ENCODE results near the gene HNRNPH2. TPM values are rescaled to one million over a fixed set of nuclear protein-coding genes. Genes with fewer than 3 reads are reported as not detected.

HNRNPH2 gene
- polyA plus RNA-seq, 1 experiment, result 17.9 TPM

- H3K36me3 ChIP-seq (ENCODE audit: control insufficient read depth, insufficient read depth, low read length), result no peaks in the 10 kb centered on the region
- no peak overlapping the region for H3K4me3 ChIP-seq (ENCODE audit: low read depth, low read length)
- no peak for DNase-seq (ENCODE audit: low read depth)
- ChIA-PET CTCF (no interaction called here), POLR2A (no interaction called here)
- TF ChIP-seq, protein P1, sequence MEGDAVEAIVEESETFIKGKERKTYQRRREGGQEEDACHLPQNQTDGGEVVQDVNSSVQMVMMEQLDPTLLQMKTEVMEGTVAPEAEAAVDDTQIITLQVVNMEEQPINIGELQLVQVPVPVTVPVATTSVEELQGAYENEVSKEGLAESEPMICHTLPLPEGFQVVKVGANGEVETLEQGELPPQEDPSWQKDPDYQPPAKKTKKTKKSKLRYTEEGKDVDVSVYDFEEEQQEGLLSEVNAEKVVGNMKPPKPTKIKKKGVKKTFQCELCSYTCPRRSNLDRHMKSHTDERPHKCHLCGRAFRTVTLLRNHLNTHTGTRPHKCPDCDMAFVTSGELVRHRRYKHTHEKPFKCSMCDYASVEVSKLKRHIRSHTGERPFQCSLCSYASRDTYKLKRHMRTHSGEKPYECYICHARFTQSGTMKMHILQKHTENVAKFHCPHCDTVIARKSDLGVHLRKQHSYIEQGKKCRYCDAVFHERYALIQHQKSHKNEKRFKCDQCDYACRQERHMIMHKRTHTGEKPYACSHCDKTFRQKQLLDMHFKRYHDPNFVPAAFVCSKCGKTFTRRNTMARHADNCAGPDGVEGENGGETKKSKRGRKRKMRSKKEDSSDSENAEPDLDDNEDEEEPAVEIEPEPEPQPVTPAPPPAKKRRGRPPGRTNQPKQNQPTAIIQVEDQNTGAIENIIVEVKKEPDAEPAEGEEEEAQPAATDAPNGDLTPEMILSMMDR (IDR thresholded peaks at IDR 0.05; ENCODE audit: insufficient read depth, low read depth, low read length), result no peak
- H3K27me3 ChIP-seq (ENCODE audit: control insufficient read depth, insufficient read depth, low read length), result no peaks in the 10 kb centered on the region
Measured at GRCh38 chrX:101452056-101452455, 44.0 kb downstream of the HNRNPH2 start.

DNA sequence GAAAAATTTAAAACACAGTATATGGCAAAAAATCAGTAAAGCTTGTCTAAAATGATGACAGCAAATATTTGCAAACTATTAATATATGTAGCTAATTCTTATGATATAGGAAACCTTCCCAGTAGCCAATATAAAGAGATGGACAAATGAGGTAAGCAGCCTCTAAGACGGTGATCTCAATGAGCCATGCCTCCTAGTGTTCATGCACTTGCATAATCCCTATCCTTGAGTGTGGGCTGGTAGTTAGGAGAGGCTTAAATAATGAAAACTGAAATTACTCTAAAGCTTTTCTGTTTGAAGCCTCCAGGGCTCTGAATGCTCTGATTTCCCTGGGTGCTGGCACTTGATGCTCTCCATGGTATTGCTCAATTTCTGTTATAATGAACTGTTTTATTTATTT lies 52.6 kb downstream of the HNRNPH2 start:
- POLR2A ChIA-PET, result no interaction called here
- no peak for DNase-seq (ENCODE audit: low read depth)
- TF ChIP-seq, protein P1 (IDR thresholded peaks at IDR 0.05; ENCODE audit: insufficient read depth, low read depth, low read length), result no peak
- CTCF ChIA-PET, result interaction anchor here (1.0 kb wide), 1 partner anchor 16 kb away, joined by 3 read pairs; no protein-coding TSS in a partner anchor
- Histone ChIP-seq H3K36me3 (ENCODE audit: control insufficient read depth, insufficient read depth, low read length) (no peaks in the 10 kb centered on the region), H3K27me3 (ENCODE audit: control insufficient read depth, insufficient read depth, low read length) (no peaks in the 10 kb centered on the region), H3K4me3 (ENCODE audit: low read depth, low read length) (no peak overlapping the region)

DNA sequence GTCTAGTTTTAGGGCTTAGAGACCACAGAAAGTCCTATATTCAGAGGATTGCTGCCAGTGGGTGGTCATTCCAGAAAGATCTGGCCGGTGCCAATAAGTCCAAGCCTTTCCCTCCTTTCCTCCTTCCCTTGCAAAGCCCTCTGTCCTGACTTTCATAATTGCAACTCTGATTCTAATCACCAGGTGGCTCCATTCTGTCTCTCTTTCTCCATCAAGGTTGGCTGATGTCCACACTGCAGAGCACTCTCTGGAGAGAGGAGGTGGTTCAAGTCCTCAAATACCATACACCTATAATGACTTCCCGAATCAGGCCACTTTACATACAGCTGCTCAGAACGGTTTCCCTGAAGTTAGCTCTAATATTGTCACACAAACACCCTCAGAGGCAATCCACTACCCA lies 54.9 kb downstream of the HNRNPH2 start:
- CTCF ChIA-PET, result interaction anchor here (0.7 to 1.1 kb wide), 3 partner anchors 46 to 90 kb away, joined by 3 read pairs; partner anchors contain the start of gene RPL36A
- TF ChIP-seq, protein P1 (IDR thresholded peaks at IDR 0.05; ENCODE audit: insufficient read depth, low read depth, low read length), result peak; percentile 39
- Histone ChIP-seq H3K27me3 (ENCODE audit: control insufficient read depth, insufficient read depth, low read length) (no peaks in the 10 kb centered on the region), H3K4me3 (ENCODE audit: low read depth, low read length) (no peak overlapping the region), H3K36me3 (ENCODE audit: control insufficient read depth, insufficient read depth, low read length) (no peaks in the 10 kb centered on the region)
- POLR2A ChIA-PET, result no interaction called here
- no peak for DNase-seq (ENCODE audit: low read depth)

Other genes starting within 250 kb of the HNRNPH2 start
- 0.12 and 0.13 TPM in 2 replicates for gene DRP2, start 188.4 kb upstream of the HNRNPH2 start, polyA plus RNA-seq (2011; rRNA removed)
- 0.13 and 0.22 TPM in 2 replicates for gene TAF7L, start 116.9 kb upstream of the HNRNPH2 start, polyA plus RNA-seq (2011; rRNA removed)
- gene TIMM8A, start 59.5 kb upstream of the HNRNPH2 start, polyA plus RNA-seq (2011; rRNA removed), result 5.9 and 6.4 TPM in 2 replicates
- gene BTK, start 22.0 kb upstream of the HNRNPH2 start, polyA plus RNA-seq (2011; rRNA removed), result not detected in 2 replicates
- 1,079 and 2,002 TPM in 2 replicates for gene RPL36A, start 17.2 kb upstream of the HNRNPH2 start, polyA plus RNA-seq (2011; rRNA removed)
- 28.4 and 29.2 TPM in 2 replicates for gene GLA, start 297 bp upstream of the HNRNPH2 start, polyA plus RNA-seq (2011; rRNA removed)
- gene ARMCX4, start 77.2 kb downstream of the HNRNPH2 start, polyA plus RNA-seq (2011; rRNA removed), result 2.5 and 3.6 TPM in 2 replicates
- gene ARMCX1, start 142.3 kb downstream of the HNRNPH2 start, polyA plus RNA-seq (2011; rRNA removed), result 18.9 and 20.9 TPM in 2 replicates
- gene ARMCX6, start 209.8 kb downstream of the HNRNPH2 start, polyA plus RNA-seq (2011; rRNA removed), result 64.4 and 92.0 TPM in 2 replicates
- gene ARMCX3, start 214.9 kb downstream of the HNRNPH2 start, polyA plus RNA-seq (2011; rRNA removed), result 43.3 and 59.3 TPM in 2 replicates